Mesenchymal stem cell (in vitro differentiated cells and primary cell): ENCODE data around the gene ERMAP.
"Not testable (repeated sequence)": the region's sequence is repeated elsewhere in the genome, so short reads cannot be mapped to it uniquely, and the experiment has no call there.

ENCODE experiments used
- DNase-seq: peaks from one replicate; pipeline ENCODE4 v3.0.0-alpha.2; 2013
- H2AFZ ChIP-seq: one replicate; pipeline ENCODE4 v1.6.1; 2013; ENCODE audit warnings: low read depth, mild to moderate bottlenecking, control low read depth, inconsistent platforms, low read length, moderate library complexity
- H2AK5ac ChIP-seq: 2 replicates; pipeline ENCODE4 v1.6.1; 2013; ENCODE audit warnings: low read length, moderate library complexity, mild to moderate bottlenecking, inconsistent platforms; ENCODE audit not compliant: severe bottlenecking
- H2BK120ac ChIP-seq: one replicate; pipeline ENCODE4 v1.6.1; 2013; ENCODE audit warnings: low read depth, mild to moderate bottlenecking, inconsistent platforms, low read length, moderate library complexity
- H2BK12ac ChIP-seq, 2 experiments: one replicate each; pipeline ENCODE4 v1.6.1; 2013; ENCODE audit warnings: inconsistent platforms in 2 of 2, low read length in 2 of 2, mild to moderate bottlenecking in 2 of 2, moderate library complexity in 2 of 2, control low read depth in 1 of 2
- H2BK15ac ChIP-seq: one replicate; pipeline ENCODE4 v1.6.1; 2013; ENCODE audit warnings: mild to moderate bottlenecking, low read depth, inconsistent platforms; ENCODE audit not compliant: poor library complexity, severe bottlenecking
- H2BK5ac ChIP-seq: 2 replicates; pipeline ENCODE4 v1.6.1; 2013; ENCODE audit warnings: low read depth, mild to moderate bottlenecking, low read length, control low read depth, inconsistent platforms; ENCODE audit not compliant: poor library complexity, severe bottlenecking
- H3K14ac ChIP-seq, 2 experiments: one replicate each; pipeline ENCODE4 v1.6.1; 2013; ENCODE audit warnings: inconsistent platforms in 2 of 2, low read length in 2 of 2, control low read depth in 1 of 2, mild to moderate bottlenecking in 1 of 2, moderate library complexity in 1 of 2
- H3K18ac ChIP-seq, 2 experiments: one replicate each; pipeline ENCODE4 v1.6.1; 2013; ENCODE audit warnings: inconsistent platforms in 2 of 2, low read length in 2 of 2, control low read depth in 1 of 2, low read depth in 1 of 2, mild to moderate bottlenecking in 1 of 2
- H3K23ac ChIP-seq, 2 experiments: one replicate each; pipeline ENCODE4 v1.6.1; 2013; ENCODE audit warnings: inconsistent platforms in 2 of 2, low read length in 2 of 2, mild to moderate bottlenecking in 2 of 2, moderate library complexity in 2 of 2, control low read depth in 1 of 2
- H3K27ac ChIP-seq: 2 replicates; pipeline ENCODE4 v1.5.1; 2013; ENCODE audit warnings: mild to moderate bottlenecking, moderate library complexity, low read length, control low read depth, inconsistent platforms; ENCODE audit not compliant: poor library complexity, severe bottlenecking
- H3K27me3 ChIP-seq, 2 experiments: 2 replicates each; pipeline versions ENCODE4 v1.6.1 to v1.7.0; 2013; ENCODE audit warnings: low read length in 2 of 2, mild to moderate bottlenecking in 2 of 2, moderate library complexity in 2 of 2, control low read depth in 1 of 2, inconsistent platforms in 1 of 2; ENCODE audit not compliant: control insufficient read depth in 1 of 2, insufficient read depth in 1 of 2
- H3K36me3 ChIP-seq, 2 experiments: 2 replicates each; pipeline versions ENCODE4 v1.6.1 to v1.7.0; 2013; ENCODE audit warnings: low read length in 2 of 2, control low read depth in 1 of 2, inconsistent platforms in 1 of 2, low read depth in 1 of 2, mild to moderate bottlenecking in 1 of 2; ENCODE audit not compliant: insufficient read depth in 2 of 2, control insufficient read depth in 1 of 2
- H3K4ac ChIP-seq, 2 experiments: one replicate each; pipeline ENCODE4 v1.6.1; 2013; ENCODE audit warnings: inconsistent platforms in 2 of 2, low read length in 2 of 2, mild to moderate bottlenecking in 2 of 2, moderate library complexity in 2 of 2, control low read depth in 1 of 2, low read depth in 1 of 2
- H3K4me1 ChIP-seq: 2 replicates; pipeline ENCODE4 v1.6.1; 2013; ENCODE audit warnings: low read depth, low read length, control low read depth; ENCODE audit not compliant: control insufficient read depth, insufficient read depth
- H3K4me2 ChIP-seq: 2 replicates; pipeline ENCODE4 v1.6.1; 2013; ENCODE audit warnings: low read length, mild to moderate bottlenecking, inconsistent platforms; ENCODE audit not compliant: poor library complexity, severe bottlenecking
- H3K4me3 ChIP-seq, 2 experiments: 2 replicates each; pipeline versions ENCODE4 v1.5.1 to v1.7.0; 2013; ENCODE audit warnings: low read length in 2 of 2, mild to moderate bottlenecking in 2 of 2, control low read depth in 1 of 2, low read depth in 1 of 2; ENCODE audit not compliant: insufficient read depth in 1 of 2
- H3K79me1 ChIP-seq: replicated peaks from 2 replicates; pipeline ENCODE4 v1.6.1; 2013; ENCODE audit warnings: mild to moderate bottlenecking, control low read depth, low read length, inconsistent platforms; ENCODE audit not compliant: poor library complexity, severe bottlenecking
- H3K9ac ChIP-seq: 2 replicates; pipeline ENCODE4 v1.7.0; 2013; ENCODE audit warnings: mild to moderate bottlenecking, low read length, moderate library complexity
- H3K9me3 ChIP-seq: 2 replicates; pipeline ENCODE4 v1.7.0; 2013; ENCODE audit warnings: mild to moderate bottlenecking, low read length; ENCODE audit not compliant: control insufficient read depth
- H4K8ac ChIP-seq: one replicate; pipeline ENCODE4 v1.6.1; 2013; ENCODE audit warnings: inconsistent platforms, mild to moderate bottlenecking, low read length, moderate library complexity
- H4K91ac ChIP-seq: one replicate; pipeline ENCODE4 v1.6.1; 2013; ENCODE audit warnings: mild to moderate bottlenecking, low read length, inconsistent platforms
- WGBS: methylation state at CpG from one replicate; pipeline ENCODE4 v1.1.7; 2013; ENCODE audit warnings: mixed read lengths; 5-methylcytosine and 5-hydroxymethylcytosine counted together

Gene ERMAP

GRCh38 chr1:42860339-42861013, 43.6 kb downstream of the ERMAP start:
- Histone ChIP-seq H3K27ac (no peak overlapping the region), H2BK12ac (no peak overlapping the region), H3K36me3 (no peaks in the 10 kb centered on the region), H4K8ac (no peak overlapping the region), H2BK120ac (no peak overlapping the region), H2BK5ac (no peak overlapping the region), H3K14ac (no peak overlapping the region), H2BK15ac (no peak overlapping the region), H3K18ac (no peak overlapping the region), H4K91ac (no peak overlapping the region), H3K4me1 (no peaks in the 10 kb centered on the region), H3K4me3 (no peak overlapping the region), H3K27me3 (peaks cover 8 to 9% of the 10 kb centered on the region in 2 experiments), H2AFZ (no peak overlapping the region), H3K9me3 (peaks cover 13% of the 10 kb centered on the region), H3K4me2 (no peak overlapping the region), H3K9ac (no peak overlapping the region), H2AK5ac (no peak overlapping the region), H3K79me1 (no peaks in the 10 kb centered on the region), H3K4ac (no peak overlapping the region), H3K23ac (no peak overlapping the region)
- DNase-seq: no peak
- WGBS: 71% methylated on average over 4 of the region's 4 CpGs

GRCh38 chr1:42861014-42861399, 44.1 kb downstream of the ERMAP start:
- no peak for DNase-seq
- Histone ChIP-seq H3K4me3 (no peak overlapping the region), H3K36me3 (no peaks in the 10 kb centered on the region), H2BK120ac (no peak overlapping the region), H3K9me3 (peaks cover 13% of the 10 kb centered on the region), H2BK12ac (no peak overlapping the region), H3K27ac (no peak overlapping the region), H3K27me3 (peaks cover 8 to 10% of the 10 kb centered on the region in 2 experiments), H3K4me2 (no peak overlapping the region), H2AFZ (no peak overlapping the region), H2BK15ac (no peak overlapping the region), H3K4ac (no peak overlapping the region), H3K79me1 (no peaks in the 10 kb centered on the region), H3K23ac (no peak overlapping the region), H3K18ac (no peak overlapping the region), H4K91ac (no peak overlapping the region), H3K9ac (no peak overlapping the region), H3K14ac (no peak overlapping the region), H2AK5ac (no peak overlapping the region), H2BK5ac (no peak overlapping the region), H3K4me1 (no peaks in the 10 kb centered on the region), H4K8ac (no peak overlapping the region)

- Histone ChIP-seq H2BK15ac (no peak overlapping the region), H3K79me1 (no peaks in the 10 kb centered on the region), H3K4me3 (no peak overlapping the region), H2BK12ac (no peak overlapping the region), H3K4me2 (no peak overlapping the region), H2AK5ac (no peak overlapping the region), H4K8ac (no peak overlapping the region), H3K27me3 (peaks cover 4 to 10% of the 10 kb centered on the region in 2 experiments), H3K23ac (no peak overlapping the region), H4K91ac (no peak overlapping the region), H2AFZ (no peak overlapping the region), H3K27ac (no peak overlapping the region), H3K18ac (no peak overlapping the region), H3K4ac (no peak overlapping the region), H3K9ac (no peak overlapping the region), H2BK5ac (no peak overlapping the region), H3K9me3 (no peaks in the 10 kb centered on the region), H3K36me3 (no peaks in the 10 kb centered on the region), H2BK120ac (no peak overlapping the region), H3K14ac (no peak overlapping the region), H3K4me1 (no peaks in the 10 kb centered on the region)
- 68% methylated on average over 4 of the region's 5 CpGs for WGBS
- DNase-seq: no peak
Measured at GRCh38 chr1:42866549-42866948, 49.6 kb downstream of the ERMAP start.

- not testable (repeated sequence) for H3K27me3 ChIP-seq
Measured at GRCh38 chr1:42868466-42868865, 51.5 kb downstream of the ERMAP start.

More at GRCh38 chr1:42868466-42868865, 51.5 kb downstream of the ERMAP start:
- not testable (repeated sequence) for H3K4ac ChIP-seq, H3K18ac ChIP-seq, H4K91ac ChIP-seq, H3K36me3 ChIP-seq, H3K4me3 ChIP-seq, DNase-seq, H2AK5ac ChIP-seq, H2BK15ac ChIP-seq, H3K9me3 ChIP-seq, H3K27ac ChIP-seq, H3K23ac ChIP-seq, H4K8ac ChIP-seq, H3K4me2 ChIP-seq, H2BK5ac ChIP-seq, H2BK12ac ChIP-seq, H3K14ac ChIP-seq, H3K79me1 ChIP-seq, H2AFZ ChIP-seq, H3K9ac ChIP-seq, H2BK120ac ChIP-seq, H3K4me1 ChIP-seq
- WGBS: 67% methylated on average over 4 of the region's 4 CpGs
